Subcutaneous adipose tissue (tissue), 4 donors: ENCODE data around the gene ZNF25. TPM values are rescaled to one million over a fixed set of nuclear protein-coding genes. Genes with fewer than 3 reads are reported as not detected.

ENCODE experiments used
- small RNA-seq: library from RNA; depleted of rRNA; stranded (forward); fragments of <200 nt; gene quantifications from one replicate; pipeline ENCODE3, GENCODE V24; 2016
- total RNA-seq, 4 donors: library from RNA; depleted of rRNA; stranded (reverse); fragments of >200 nt; gene quantifications; one replicate each; pipeline ENCODE4 v1.1.0, GENCODE V29; 2016
- TF ChIP-seq, protein P1 (sequence below): fragments of 450-650 bp; IDR thresholded peaks from one replicate; pipeline ENCODE4 v1.5.1; 2016; ENCODE audit warnings: low read depth, mild to moderate bottlenecking, control low read depth, antibody characterized with exemption, moderate library complexity

ZNF25 gene
- total RNA-seq, 4 donors from 2014 or later = 21.2 to 24.3 (median 22.8) TPM

DNA sequence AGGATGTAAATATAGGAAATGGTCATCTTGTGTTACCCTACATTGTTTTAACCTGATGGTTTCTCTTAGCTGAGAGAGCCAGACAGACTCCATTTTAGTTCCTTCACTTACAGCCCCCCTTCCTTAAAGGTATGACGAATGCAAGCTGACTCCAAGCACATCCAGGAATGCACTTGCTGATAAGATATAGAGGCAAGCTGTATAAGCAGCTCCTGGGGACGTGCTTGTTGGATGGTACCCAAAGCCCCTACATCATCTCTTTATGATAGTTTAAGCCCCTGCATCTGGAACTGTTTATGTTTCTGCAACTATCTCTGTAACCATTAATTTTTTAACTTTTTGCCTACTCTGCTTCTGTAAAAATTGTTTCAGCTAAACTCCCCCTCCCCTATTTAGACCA lies 41.7 kb downstream of the ZNF25 start:
- TF ChIP-seq, protein P1, sequence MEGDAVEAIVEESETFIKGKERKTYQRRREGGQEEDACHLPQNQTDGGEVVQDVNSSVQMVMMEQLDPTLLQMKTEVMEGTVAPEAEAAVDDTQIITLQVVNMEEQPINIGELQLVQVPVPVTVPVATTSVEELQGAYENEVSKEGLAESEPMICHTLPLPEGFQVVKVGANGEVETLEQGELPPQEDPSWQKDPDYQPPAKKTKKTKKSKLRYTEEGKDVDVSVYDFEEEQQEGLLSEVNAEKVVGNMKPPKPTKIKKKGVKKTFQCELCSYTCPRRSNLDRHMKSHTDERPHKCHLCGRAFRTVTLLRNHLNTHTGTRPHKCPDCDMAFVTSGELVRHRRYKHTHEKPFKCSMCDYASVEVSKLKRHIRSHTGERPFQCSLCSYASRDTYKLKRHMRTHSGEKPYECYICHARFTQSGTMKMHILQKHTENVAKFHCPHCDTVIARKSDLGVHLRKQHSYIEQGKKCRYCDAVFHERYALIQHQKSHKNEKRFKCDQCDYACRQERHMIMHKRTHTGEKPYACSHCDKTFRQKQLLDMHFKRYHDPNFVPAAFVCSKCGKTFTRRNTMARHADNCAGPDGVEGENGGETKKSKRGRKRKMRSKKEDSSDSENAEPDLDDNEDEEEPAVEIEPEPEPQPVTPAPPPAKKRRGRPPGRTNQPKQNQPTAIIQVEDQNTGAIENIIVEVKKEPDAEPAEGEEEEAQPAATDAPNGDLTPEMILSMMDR = no peak

DNA sequence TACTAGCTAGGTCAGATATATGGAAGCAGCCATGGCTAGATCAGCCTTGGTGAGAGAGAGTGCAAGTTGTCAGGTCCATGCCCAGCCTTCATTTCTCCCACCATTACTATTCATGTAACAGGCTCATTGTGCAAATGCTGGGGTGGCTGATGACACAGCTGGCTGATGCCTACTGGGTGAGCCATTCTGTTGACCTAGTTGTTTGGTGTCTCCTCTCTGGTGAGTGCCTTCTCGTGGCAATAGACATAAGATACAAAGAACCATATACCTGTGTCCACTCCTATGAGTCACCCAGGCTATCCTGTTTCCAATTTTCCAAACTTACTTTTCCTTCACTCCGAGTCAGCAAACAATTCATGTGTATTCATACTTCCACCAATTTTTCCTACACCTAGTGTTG lies 46.0 kb downstream of the ZNF25 start:
- TF ChIP-seq, protein P1 = no peak

DNA sequence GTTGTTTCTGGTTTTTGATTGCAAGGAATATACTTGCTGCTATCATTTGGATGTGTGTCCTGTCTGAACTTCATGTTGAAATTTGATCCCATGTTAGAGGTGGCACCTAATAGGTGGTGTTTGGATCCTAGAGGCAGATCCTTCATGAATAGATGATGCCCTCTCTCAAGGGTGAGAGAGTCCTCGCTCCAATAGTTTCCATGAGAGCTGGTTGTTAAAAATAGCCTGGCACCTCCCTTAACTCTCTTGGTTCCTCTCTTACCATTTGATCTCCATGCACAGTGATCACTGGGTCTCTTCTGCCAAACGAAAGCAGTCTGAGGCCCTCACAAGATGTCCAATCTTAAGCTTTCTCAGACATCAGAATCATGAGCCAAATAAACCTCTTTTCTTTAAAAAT lies 70.1 kb downstream of the ZNF25 start:
- TF ChIP-seq, protein P1 = no peak

Small RNA genes within 50 kb of the gene (small RNA-seq; reads per million reads assigned to genes)
- 0.49 reads per million for gene RF00019

Other genes with a start within 250 kb of the ZNF25 start
- 10 to 100 TPM; 12.6 to 15.8 (median 13.5) TPM for gene ZNF248, start 119.0 kb downstream of the ZNF25 start, total RNA-seq
- gene ZNF33A, start 34.0 kb upstream of the ZNF25 start, total RNA-seq = 10 to 100 TPM; 25.1 to 42.7 (median 29.6) TPM
- 10 to 100 TPM; 12.6 to 16.8 (median 14.7) TPM for gene ZNF37A, start 117.7 kb upstream of the ZNF25 start, total RNA-seq